Right renal pelvis (tissue), 4 donors: Measurements from ENCODE around the gene CFL1. TPM values are rescaled to one million over a fixed set of nuclear protein-coding genes. Genes with fewer than 3 reads are reported as not detected.
"Not testable (repeated sequence)": the region's sequence is repeated elsewhere in the genome, so short reads cannot be mapped to it uniquely, and the experiment has no call there.

ENCODE experiments used
- DNase-seq, 4 donors: peaks; one replicate each; pipeline ENCODE4 v3.0.0-alpha.2; 2013; ENCODE audit warnings: low read depth in 4 of 4, low spot score in 3 of 4, missing footprints in 1 of 4
- polyA plus RNA-seq, 4 donors: library from polyadenylated mRNA; unstranded; fragments of 120-200 nt; gene quantifications; one replicate each; pipeline ENCODE4 v1.2.1, GENCODE V29; 2013; ENCODE audit not compliant: insufficient read length in 4 of 4

Gene CFL1
- polyA plus RNA-seq, 4 donors = 733 to 795 (median 777) TPM

DNA sequence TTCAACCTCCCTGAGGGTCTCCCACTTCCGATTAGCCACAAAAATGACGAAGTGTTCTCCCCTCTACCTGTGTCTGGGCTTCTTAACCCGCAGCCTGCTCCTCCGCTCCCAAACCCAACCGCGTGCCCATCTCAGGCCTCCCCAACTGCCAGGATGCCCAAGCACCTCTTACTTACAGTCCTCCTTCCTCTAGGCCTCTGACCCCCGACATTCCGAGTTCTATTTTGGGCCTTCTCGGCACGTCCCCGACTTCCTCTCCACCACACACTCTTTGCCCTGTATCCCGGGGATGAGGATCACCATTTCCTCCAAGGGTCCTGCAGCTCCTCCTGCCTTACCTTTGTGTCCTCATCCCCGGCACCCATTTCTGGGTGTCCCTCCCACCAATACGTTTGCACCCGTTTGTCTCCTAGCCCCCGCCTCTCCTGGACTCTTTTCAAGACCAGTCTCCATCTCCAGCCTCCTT is 1.9 kb upstream of the CFL1 start:
- no peak for DNase-seq

DNA sequence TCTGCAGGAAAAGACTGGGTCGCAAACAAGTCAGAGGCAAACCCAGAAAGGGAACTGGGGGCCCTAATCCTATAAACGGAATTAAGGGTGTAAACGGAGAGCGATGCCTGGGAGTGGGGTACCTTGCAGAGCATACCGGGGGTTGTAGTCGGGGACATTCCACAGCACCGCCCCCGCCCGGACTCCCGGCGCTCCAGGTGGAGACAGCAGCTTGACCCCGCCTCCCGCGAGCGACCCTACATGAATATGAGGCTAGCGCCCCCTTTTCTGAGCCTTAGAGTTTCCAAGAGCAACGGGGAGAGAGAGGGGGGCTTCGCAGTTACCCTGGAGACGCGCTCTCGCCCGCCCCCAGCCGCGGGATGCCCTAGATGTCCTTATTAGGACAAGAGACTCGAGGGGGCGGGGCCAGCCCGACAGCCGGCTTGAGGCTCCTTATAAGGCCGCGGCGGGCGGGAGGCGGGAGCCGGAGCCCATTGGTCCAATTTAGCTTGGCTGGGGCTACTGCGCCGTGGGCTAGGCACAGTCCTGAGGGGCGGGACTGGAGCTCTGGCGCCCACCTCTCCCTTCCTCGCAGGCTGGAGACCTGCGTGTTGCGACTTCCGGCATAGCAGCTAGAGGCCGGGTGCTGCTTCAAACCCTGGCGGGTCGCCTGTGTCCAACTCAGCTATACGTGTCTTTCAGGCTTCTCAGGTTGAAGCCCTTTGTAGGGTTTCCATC is 1.3 kb upstream of the CFL1 start:
- peak; percentile 89 to 96 (median 96) for DNase-seq

DNA sequence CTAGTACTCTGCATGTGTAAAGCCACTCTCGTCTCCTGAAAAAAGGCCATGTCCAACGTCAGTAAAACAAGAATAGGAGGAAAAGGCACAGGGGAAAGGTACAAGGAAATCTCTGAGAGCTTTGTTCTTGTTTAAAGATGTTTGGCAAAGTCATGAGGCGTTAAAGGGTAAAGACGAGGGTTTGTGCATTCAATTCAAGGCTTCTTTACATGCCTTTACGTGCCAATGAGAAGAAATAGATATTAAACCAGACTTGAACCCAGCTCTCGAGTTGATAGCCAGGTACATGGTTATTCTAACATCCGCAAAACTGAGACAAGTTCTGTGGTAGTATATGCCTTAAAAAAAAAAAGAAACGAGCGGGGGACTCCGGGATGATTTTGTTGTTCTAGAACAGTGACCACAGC is 704 bp upstream of the CFL1 start:
- DNase-seq = no peak

DNA sequence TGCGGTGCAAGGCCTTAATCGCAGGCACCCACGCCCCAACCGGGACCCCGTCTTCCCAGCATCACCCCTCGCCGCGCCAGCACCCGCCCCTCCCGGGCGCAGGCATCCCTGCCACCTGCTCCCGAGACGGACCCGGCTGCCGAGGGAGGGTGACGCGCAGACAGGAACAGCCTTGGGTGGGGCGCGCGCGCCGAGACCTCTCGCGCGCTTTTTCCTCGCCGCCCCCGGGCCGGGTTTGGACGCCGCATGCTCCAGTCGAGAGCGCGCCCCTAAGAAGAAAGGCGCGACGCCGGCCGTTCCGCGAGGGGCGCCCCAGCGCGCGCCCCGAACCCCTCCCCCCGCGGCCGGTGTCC is 504 bp downstream of the CFL1 start:
- no peak for DNase-seq

DNA sequence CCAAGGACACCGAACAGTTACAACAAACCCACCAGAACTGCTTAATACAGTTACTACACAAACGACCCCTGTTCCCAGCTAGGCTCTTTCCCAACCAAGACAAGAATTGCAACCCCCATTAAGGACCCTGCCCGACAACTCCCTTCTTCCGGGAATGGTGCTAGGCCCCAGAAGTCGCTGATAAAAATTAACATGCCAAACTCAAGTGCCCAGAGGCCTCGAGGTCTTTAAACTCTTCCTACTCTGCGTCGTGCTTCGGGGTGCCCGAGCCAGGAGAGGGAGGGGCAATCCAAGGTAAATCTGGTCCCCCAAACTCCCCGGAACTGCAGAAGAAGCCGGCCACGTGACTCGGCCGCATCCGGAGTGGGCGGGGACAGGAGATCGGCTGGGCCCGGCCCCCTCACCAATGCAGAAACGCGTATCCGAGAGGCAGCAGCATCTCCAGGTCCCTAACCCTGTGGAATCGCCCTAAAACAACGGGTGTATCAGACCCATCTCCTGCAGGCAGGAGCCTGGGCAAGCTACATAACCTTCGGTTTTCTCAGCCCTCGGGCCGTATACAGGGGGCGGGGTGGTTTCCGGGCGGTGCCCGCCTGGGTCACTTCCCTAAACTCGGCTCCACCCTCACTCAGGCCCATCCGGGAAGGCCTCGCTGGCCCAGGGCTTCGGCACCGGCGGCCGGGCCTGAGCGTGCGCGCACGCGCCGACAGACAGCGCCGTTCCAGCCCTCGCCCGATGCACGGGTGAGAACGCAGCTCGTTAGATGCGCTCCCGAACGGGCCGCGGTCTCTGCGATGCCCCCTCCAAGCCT is 1.1 kb downstream of the CFL1 start:
- DNase-seq = no peak

DNA sequence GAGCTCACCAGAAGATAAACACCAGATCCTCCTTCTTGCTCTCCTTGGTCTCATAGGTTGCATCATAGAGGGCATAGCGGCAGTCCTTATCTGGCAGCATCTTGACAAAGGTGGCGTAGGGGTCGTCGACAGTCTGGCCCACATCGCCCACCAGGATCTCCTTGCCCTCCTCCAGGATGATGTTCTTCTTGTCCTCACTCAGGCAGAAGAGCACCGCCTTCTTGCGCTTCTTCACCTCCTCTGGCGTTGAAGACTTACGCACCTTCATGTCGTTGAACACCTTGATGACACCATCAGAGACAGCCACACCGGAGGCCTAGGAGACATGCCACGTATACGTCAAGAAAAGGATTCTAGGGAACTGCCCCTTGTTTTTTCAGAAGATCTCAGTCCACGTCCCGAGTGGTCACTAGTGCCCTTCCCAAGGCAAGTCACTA is 2.0 kb downstream of the CFL1 start:
- no peak for DNase-seq

DNA sequence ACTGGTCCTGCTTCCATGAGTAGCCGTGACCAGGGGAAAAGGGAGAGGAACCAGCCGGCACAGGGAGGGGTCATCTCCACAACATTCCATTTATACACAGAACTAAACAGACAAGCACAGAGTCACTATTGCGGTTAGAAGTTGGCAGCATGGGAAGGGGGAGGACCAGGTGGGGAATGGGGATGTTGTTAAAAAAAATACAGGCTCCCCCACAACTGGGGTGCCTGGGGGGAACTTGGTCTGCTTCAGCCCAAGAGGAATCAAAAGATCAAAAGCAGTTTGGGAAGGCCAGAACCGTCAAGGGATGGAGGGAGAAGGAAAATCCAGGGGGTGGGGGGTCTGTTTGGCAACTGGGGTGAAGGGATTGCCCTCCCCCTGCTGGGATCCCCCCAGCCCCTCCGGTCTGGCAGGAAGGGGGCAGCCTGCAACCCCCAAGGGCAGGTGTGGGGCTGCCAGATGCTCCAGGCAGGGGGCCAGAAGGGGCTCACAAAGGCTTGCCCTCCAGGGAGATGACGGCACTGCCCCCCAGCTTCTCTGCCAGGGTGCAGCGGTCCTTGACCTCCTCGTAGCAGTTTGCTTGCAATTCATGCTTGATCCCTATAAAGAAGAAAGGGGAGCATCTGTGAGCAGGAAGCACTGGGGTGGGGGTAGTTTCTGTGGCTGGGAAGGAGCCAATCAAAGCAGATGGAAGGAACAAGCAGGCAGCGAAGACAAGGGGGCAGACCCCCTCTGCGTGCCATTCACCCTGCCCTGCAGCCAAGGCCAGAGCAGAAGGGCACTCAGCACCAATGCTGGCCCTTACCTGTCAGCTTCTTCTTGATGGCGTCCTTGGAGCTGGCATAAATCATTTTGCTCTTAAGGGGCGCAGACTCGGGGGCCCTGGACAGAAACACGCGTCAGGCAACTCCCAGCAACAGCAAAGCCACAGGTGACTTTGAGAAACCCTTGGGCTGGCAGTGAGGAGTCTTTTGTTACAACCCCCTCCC is 2.8 kb downstream of the CFL1 start:
- DNase-seq = no peak

DNA sequence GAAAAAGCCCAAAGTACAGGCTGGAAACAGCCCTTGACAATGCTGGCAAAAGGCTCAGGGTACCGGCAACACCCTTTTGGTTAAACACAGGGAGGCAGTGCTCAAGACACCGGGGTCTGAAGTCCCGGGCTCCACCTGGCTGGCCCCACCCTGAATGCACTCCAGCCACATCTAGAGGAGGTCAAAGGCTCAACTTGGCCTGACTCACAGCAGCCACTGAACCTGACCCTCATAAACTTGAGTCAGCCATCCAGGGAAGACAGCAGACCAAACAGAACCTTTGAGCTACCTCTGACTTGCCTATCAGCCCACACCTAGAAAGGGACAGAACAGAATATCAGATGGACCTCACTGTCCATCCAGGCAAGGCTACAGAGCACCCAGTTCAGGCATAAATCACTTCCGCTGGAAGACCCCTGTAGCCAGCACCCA is 3.8 kb downstream of the CFL1 start:
- DNase-seq = no peak

DNA sequence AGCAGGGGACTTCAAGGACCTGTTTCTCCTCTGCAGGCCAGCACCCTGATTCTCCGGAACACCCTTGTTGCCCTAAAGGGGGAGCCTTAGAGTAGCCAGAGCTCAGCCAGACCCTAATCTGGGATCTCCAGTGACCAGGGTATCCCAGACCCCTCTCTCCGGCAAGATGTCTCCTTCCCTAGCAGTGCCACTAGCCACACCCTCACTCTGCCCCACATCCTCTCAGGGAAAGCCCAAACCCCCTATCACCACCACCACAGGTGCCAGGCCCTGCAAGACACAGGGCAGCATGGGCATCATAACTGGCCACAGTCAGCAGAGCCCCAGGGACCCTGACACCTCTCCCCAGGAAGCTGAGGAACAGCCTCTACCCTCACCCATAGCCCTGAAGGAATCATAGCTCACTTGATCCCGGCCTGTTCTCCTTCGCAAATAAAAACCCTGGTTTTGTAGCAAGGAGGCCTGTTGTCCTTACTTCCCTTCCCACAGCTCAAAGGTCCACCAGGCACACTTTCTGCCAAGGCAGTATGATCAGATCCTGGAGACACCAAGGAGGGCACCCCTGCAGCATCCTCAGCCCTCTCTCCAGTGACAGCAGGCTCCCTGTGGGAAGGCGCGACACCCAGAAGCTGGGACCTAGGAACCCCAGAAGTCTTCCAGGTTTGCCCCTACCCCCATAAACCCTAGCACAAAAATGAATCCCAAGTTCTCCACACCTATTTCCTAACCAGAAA is 4.6 kb downstream of the CFL1 start:
- no peak for DNase-seq

DNA sequence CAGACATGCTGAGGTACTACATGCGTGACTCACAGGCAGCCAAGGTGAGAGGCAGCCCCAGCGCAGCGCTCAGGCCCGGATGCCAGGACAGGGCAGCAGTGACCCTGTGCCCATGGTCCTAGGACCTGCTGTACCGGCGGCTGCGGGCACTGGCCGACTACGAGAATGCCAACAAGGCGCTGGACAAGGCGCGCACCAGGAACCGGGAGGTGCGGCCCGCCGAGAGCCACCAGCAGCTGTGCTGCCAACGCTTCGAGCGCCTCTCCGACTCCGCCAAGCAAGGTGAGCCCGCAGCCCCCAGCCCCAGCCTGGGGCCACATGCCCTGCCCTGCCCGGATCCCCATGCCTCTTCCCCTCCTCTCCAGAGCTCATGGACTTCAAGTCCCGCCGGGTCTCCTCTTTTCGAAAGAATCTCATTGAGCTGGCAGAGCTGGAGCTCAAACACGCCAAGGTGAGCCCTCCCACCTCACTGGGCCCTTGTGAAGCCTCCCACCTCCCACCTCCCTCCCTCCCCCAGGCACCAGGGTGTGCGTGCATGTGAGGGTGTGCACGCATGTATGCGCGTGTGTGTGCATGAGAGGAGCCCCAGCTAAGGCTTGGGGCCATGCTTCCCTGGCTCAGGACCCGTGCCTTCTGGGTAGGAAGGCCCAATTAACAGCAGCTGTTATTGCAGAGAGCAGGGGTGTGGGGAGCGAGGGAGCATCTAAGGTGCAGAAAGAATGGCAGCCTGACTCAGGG is 5.3 kb downstream of the CFL1 start:
- DNase-seq = no peak

DNA sequence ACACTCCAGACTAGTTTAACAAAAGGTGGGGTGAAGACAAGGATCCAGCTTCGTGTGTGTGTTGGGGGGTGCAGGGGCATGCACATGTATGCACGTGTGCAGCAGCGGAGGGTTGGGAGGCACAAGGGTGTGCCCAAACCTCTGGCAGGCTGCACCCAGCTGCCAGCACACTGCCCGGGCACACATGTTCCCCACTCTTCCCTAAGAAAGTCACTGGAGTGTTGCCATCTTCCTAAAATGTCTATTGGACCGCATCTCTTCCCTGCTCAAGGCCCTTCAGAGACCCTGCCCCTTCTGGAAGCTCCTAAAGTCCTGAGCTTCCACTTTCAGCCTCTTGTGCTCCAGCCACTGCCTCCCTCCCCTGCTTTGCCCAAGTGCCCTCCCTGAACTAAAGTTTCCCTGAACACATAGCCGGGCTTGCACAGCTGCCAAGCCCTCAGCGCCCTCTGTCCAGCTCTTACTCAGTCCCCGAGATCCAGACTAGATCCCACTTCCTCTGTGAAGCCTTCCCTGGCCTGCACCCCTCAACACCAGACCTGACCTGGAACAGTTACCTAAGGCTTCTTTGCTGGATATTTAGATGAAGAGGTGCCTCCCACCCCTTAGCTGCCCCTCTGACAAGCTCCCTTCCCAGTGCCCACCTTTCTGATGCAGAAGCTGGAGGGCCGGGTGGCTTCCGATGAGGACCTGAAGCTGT is 6.0 kb downstream of the CFL1 start:
- DNase-seq = no peak

DNA sequence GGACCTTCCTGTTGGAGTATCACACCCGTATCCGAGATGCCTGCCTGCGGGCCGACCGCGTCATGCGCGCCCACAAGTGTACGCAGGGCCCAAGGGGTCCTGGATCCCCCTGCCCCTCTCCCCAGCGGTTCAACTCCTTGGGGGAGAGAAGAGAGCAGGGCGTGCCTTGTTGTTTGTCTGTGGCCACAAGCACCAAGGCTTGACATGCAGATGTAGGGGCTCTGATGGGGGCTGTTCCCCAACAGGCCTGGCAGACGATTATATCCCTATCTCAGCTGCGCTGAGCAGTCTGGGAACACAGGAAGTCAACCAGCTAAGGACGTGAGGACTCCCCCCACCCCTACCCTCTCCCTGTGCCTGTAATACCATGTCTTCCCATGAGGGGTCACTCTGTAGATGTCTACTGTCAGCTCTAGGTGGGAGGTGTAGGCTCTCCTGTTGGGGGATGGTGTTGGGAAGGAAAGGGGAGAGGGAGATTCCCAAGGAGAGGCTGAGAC is 6.8 kb downstream of the CFL1 start:
- DNase-seq = no peak

DNA sequence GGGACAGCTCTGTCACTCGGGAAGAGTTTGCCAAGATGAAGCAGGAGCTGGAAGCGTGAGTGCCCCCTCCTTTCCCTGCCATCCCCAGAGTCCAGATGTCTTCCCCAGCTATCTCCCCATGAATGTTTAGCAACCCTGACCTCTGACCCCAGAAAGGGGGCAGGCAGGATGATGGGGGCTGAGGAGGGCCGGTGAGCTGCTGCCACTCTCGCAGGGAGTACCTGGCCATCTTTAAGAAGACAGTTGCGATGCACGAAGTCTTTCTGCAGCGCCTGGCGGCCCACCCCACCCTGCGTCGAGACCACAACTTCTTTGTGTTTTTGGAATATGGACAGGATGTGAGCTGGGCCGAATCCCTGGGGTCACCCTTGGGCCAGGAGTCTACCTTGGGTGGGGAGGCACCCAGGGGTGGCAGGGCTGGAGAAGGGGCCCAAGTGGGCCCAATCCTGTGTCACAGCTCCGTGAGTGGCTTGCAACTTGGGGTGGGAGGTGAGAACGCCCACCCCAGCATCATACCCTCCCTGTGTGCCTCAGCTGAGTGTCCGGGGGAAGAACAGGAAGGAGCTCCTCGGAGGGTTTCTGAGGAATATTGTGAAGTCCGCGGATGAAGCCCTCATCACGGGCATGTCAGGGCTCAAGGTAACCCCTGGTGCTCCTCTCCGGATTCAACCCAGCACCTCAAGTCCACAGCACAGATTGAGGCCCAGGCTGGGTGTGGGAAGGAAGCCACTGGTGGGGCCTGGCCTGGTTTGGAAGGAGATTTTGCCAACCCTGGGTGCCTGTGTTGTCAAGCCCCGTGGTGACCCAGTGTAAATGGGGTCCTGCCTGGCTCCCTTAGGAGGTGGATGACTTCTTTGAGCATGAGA is 7.5 kb downstream of the CFL1 start:
- no peak for DNase-seq

DNA sequence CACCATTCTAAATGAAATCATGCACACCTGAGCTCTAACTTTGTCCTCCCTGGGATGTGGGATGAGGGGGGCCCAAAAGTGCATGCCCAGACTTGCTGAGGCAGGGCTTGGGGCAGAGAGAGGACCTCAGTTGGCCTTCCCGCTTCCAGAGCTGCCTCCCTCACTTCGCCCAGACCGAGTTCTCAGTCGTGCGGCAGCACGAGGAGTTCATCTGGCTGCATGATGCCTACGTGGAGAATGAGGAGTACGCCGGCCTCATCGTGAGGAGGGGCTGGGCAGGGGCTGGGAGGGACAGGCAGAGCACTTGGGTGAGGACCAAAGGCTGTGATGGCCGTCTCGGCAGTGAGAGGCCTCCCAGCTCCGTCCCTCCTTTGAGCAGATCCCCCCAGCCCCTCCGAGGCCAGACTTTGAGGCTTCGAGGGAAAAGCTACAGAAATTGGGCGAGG is 8.2 kb downstream of the CFL1 start:
- DNase-seq = no peak

DNA sequence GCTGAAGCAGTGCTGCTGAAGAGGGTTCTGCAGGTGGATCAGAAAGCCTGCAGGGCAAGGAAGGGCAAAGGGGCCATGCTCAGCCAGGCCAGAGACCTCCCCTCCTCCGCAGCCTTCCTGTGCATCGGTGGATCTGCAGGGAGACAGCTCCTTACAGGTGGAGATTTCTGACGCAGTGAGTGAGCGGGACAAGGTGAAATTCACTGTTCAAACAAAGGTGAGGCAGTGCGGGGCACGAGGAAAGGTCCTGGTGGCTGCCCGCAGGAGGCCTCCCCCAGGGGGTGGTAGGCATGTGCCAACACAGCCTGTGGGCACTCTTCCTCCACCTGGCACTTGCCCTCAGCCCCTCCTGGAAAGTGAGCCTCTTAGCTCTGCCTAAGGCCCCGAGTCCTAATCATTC is 8.6 kb downstream of the CFL1 start:
- no peak for DNase-seq

DNA sequence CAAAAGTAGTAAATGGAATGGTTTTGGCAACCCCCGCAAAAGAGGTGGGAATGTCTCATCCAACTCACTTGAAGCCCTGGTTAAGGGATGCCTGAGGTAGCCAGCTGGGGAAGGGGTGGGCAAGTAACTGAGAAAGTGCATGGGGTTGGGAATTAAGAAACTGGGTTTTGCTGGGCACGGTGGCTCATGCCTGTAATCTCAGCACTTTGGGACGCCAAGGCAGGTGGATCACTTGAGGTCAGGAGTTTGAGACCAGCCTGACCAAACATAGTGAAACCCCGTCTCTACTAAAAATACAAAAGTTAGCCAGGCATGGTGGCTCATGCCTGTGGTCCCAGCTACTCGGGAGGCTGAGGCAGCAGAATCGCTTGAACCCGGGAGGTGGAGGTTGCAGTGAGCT is 9.3 kb downstream of the CFL1 start:
- DNase-seq = not testable (repeated sequence)

DNA sequence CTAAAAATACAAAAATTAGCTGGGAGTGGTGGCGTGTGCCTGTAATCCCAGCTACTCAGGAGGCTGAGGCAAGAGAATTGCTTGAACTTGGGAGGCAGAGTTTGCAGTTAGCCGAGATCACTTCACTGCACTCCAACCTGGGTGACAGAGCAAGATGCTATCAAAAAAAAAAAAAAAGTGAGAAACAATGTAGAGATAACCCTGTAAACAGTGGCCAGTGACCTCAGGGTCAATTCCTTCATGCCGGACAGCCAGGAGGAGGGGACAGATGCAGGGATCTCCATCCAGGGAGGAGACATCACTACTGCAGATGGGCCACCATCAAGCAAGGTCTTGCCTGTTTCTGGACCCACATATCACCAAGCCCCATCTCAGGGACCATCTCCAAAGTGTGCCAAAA is 10.2 kb downstream of the CFL1 start:
- no peak for DNase-seq
